ENCODE measurements around the gene NUP210L. TPM values are rescaled to one million over a fixed set of nuclear protein-coding genes. Genes with fewer than 3 reads are reported as not detected.
A peak's percentile ranks its signal among the peaks of the same experiment; 100 is the strongest.

Gene NUP210L
- total RNA-seq, 1 donor from 2014 or later = not detected

DNA sequence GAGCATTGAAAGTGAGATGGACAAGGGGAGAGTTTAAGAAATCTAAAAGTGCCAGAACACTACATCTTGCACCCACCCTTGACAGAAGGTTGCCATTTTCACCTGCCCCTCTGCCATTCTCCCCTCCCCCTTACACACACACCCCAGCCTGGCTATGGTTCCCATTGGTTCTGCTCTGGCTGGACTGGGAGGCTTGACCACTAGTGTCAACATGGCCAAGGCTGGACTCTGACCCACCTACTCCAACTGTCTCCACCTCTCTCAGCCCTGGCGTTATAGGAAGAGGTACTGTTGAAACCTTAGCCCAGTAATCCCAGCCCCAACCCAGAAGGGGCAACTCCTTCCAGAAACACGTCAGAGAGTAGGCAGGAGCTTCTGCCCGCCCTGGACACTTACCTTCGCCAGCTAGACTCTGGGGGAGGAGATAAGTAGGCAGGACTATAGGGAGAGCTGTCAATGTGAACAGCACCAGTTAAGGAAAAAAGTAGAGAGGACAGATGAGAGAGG is 201.0 kb downstream of the NUP210L start:
- Histone ChIP-seq H3K4me2 (no peak overlapping the region), H3K27ac (no peak overlapping the region), H3F3A (ENCODE audit: low read depth) (peaks cover 11% of the 10 kb centered on the region), H3K4me1 (peaks cover 19% of the 10 kb centered on the region), H3K79me2 (ENCODE audit: low read depth) (peaks cover 51% of the 10 kb centered on the region), H2AFZ (replicated peaks) (no peak overlapping the region), H4K20me1 (ENCODE audit: low read depth) (peaks cover 44% of the 10 kb centered on the region), H3K4me3 (no peak overlapping the region), H3K9ac (peak overlapping the region; percentile 20), H3K27me3 (no peaks in the 10 kb centered on the region), H3K36me3 (no peaks in the 10 kb centered on the region), H3K9me3 (ENCODE audit: low read depth) (no peaks in the 10 kb centered on the region)
- H3K4me1 Mint-ChIP-seq = peaks cover 20% of the 10 kb centered on the region
- peaks cover 5% of the 10 kb centered on the region for H3K27me3 Mint-ChIP-seq (ENCODE audit: insufficient read depth, low read depth)
- peaks cover 4% of the 10 kb centered on the region for H3K36me3 Mint-ChIP-seq
- no peak overlapping the region for H3K4me3 Mint-ChIP-seq
- no peak overlapping the region for H3K27ac Mint-ChIP-seq
- TF ChIP-seq EZH2 (IDR thresholded peaks at IDR 0.05) (no peak), EZH2phosphoT487 (IDR thresholded peaks at IDR 0.05) (no peak)
- TF ChIP-seq, protein P1, sequence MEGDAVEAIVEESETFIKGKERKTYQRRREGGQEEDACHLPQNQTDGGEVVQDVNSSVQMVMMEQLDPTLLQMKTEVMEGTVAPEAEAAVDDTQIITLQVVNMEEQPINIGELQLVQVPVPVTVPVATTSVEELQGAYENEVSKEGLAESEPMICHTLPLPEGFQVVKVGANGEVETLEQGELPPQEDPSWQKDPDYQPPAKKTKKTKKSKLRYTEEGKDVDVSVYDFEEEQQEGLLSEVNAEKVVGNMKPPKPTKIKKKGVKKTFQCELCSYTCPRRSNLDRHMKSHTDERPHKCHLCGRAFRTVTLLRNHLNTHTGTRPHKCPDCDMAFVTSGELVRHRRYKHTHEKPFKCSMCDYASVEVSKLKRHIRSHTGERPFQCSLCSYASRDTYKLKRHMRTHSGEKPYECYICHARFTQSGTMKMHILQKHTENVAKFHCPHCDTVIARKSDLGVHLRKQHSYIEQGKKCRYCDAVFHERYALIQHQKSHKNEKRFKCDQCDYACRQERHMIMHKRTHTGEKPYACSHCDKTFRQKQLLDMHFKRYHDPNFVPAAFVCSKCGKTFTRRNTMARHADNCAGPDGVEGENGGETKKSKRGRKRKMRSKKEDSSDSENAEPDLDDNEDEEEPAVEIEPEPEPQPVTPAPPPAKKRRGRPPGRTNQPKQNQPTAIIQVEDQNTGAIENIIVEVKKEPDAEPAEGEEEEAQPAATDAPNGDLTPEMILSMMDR (IDR thresholded peaks at IDR 0.05) = no peak
- DNase-seq (ENCODE audit: low spot score) = no peak
- H3K9me3 Mint-ChIP-seq = no peaks in the 10 kb centered on the region

DNA sequence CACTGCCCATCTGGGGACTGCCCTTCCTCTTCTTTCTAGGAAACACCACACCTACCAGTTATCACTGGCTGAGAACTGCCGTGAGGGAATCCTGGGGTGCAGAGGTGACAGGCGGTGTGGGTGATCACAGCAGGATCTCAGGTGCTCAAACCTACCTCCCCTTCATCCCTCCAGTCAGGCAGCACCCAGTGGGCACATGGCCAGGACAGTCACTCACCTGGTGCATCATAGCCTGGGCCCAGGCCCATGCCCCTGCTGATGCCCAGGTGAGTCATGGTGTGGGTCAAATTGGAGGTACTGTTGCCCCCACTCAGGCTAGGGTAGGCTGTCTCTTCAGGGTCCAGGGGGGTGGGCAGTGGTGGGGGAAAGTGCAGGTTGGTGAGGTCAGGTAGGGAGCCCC is 203.1 kb downstream of the NUP210L start:
- Histone ChIP-seq H3K9ac (no peak overlapping the region), H2AFZ (replicated peaks) (no peak overlapping the region), H3K4me1 (peaks cover 12% of the 10 kb centered on the region), H3K79me2 (ENCODE audit: low read depth) (peaks cover 36% of the 10 kb centered on the region), H3K27me3 (no peaks in the 10 kb centered on the region), H4K20me1 (ENCODE audit: low read depth) (peaks cover 49% of the 10 kb centered on the region), H3F3A (ENCODE audit: low read depth) (peaks cover 17% of the 10 kb centered on the region), H3K4me2 (no peak overlapping the region), H3K36me3 (no peaks in the 10 kb centered on the region), H3K9me3 (ENCODE audit: low read depth) (no peaks in the 10 kb centered on the region), H3K27ac (no peak overlapping the region), H3K4me3 (no peak overlapping the region)
- Mint-ChIP-seq H3K4me3 (no peak overlapping the region), H3K27ac (no peak overlapping the region), H3K27me3 (ENCODE audit: insufficient read depth, low read depth) (peaks cover 3% of the 10 kb centered on the region), H3K4me1 (peaks cover 13% of the 10 kb centered on the region), H3K9me3 (no peaks in the 10 kb centered on the region), H3K36me3 (peaks cover 11% of the 10 kb centered on the region)
- TF ChIP-seq EZH2 (IDR thresholded peaks at IDR 0.05) (no peak), EZH2phosphoT487 (IDR thresholded peaks at IDR 0.05) (no peak)
- TF ChIP-seq, protein P1 (IDR thresholded peaks at IDR 0.05) = no peak
- no peak for DNase-seq (ENCODE audit: low spot score)

DNA sequence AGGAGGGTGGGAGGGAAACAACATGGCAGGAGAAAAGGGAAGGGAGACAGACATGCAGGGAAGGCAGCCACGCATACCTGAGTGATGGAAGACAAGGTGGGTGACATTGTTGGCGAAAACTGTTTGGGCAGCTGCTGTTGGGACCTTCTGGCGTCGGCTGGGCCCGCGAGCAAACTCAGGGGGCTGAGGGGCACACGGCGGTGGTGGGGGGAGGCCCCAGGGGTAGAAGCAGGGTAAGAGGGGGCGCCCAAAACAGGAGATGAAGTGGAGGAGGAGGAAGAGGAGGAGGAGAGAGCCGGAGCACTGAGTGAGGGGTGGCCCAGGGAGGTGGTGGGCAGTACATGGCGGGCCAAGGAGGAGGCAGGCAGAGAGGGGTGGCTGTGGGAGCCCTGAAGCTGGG is 203.7 kb downstream of the NUP210L start:
- Mint-ChIP-seq H3K4me3 (no peak overlapping the region), H3K27ac (no peak overlapping the region), H3K36me3 (peaks cover 12% of the 10 kb centered on the region), H3K27me3 (ENCODE audit: insufficient read depth, low read depth) (no peaks in the 10 kb centered on the region), H3K9me3 (no peaks in the 10 kb centered on the region), H3K4me1 (peaks cover 8% of the 10 kb centered on the region)
- H2AFZ ChIP-seq (replicated peaks) = no peak overlapping the region
- no peaks in the 10 kb centered on the region for H3K36me3 ChIP-seq
- peaks cover 44% of the 10 kb centered on the region for H4K20me1 ChIP-seq (ENCODE audit: low read depth)
- peaks cover 30% of the 10 kb centered on the region for H3K79me2 ChIP-seq (ENCODE audit: low read depth)
- H3K27me3 ChIP-seq = no peaks in the 10 kb centered on the region
- no peak for DNase-seq (ENCODE audit: low spot score)
- no peaks in the 10 kb centered on the region for H3K9me3 ChIP-seq (ENCODE audit: low read depth)
- peaks cover 6% of the 10 kb centered on the region for H3K4me1 ChIP-seq
- H3K27ac ChIP-seq = no peak overlapping the region
- H3F3A ChIP-seq (ENCODE audit: low read depth) = peaks cover 19% of the 10 kb centered on the region
- H3K4me2 ChIP-seq = no peak overlapping the region
- TF ChIP-seq EZH2 (IDR thresholded peaks at IDR 0.05) = no peak
- no peak for TF ChIP-seq EZH2phosphoT487 (IDR thresholded peaks at IDR 0.05)
- no peak overlapping the region for H3K4me3 ChIP-seq
- no peak overlapping the region for H3K9ac ChIP-seq

GRCh38 chr1:153946622-153947241 is 208.1 kb downstream of the NUP210L start, which contains the start of gene DENND4B:
Gene DENND4B (minus strand): TSS chr1:153946718. CDS start chr1:153944374, 2,344 bp downstream.
- peak within 1 kb of the TSS; percentile 90 for H3K4me3 Mint-ChIP-seq
- Histone ChIP-seq H3K4me1 (peaks cover 5% of the 10 kb centered on the region), H3K9ac (no peak within 1 kb of the TSS), H3K4me2 (peak within 1 kb of the TSS; percentile 98), H3K36me3 (no peaks in the 10 kb centered on the region), H3K79me2 (ENCODE audit: low read depth) (peaks cover 17% of the 10 kb centered on the region), H3K4me3 (peak within 1 kb of the TSS; percentile 73), H4K20me1 (ENCODE audit: low read depth) (peaks cover 18% of the 10 kb centered on the region), H3K27ac (no peak within 1 kb of the TSS), H3F3A (ENCODE audit: low read depth) (peaks cover 28% of the 10 kb centered on the region), H3K9me3 (ENCODE audit: low read depth) (no peaks in the 10 kb centered on the region), H2AFZ (replicated peaks) (peak within 1 kb of the TSS; percentile 89), H3K27me3 (no peaks in the 10 kb centered on the region)
- H3K4me1 Mint-ChIP-seq = peaks cover 19% of the 10 kb centered on the region
- H3K27me3 Mint-ChIP-seq (ENCODE audit: insufficient read depth, low read depth) = peaks cover 2% of the 10 kb centered on the region
- H3K27ac Mint-ChIP-seq = no peak within 1 kb of the TSS
- TF ChIP-seq EZH2phosphoT487 (IDR thresholded peaks at IDR 0.05) (no peak), EZH2 (IDR thresholded peaks at IDR 0.05) (no peak)
- TF ChIP-seq, protein P1 (IDR thresholded peaks at IDR 0.05) = peak; percentile 87
- H3K36me3 Mint-ChIP-seq = peaks cover 17% of the 10 kb centered on the region
- DNase-seq (ENCODE audit: low spot score) = peak; percentile 92
- H3K9me3 Mint-ChIP-seq = no peaks in the 10 kb centered on the region
